Spleen (tissue), 7 donors: ENCODE data around the gene CATSPER4.

Experiments used
- CTCF ChIP-seq, 11 experiments: fragments of 200-600 bp in 7 of 11; fragments of 450-650 bp in 4 of 11; sonication (generic) in 4 of 11; IDR thresholded peaks in 8 of 11; conservative IDR thresholded peaks in 3 of 11; 1 replicate in 7 of 11; 2 replicates in 4 of 11; pipeline versions ENCODE4 v1.4.0 to v1.8.0; 2016 to 2021; ENCODE audit warnings: antibody characterized with exemption in 11 of 11, inconsistent platforms in 4 of 11, mild to moderate bottlenecking in 1 of 11
- POLR2A ChIP-seq, 3 donors: fragments of 450-650 bp; IDR thresholded peaks; one replicate each; pipeline ENCODE4 v1.5.1; 2017; ENCODE audit warnings: antibody characterized with exemption in 3 of 3, mild to moderate bottlenecking in 1 of 3
- donor health status: DM: no; HTN: no; CAD: no; lungs with moderate emphysema.
- donor health status: DM: no; HTN: no; CAD: no.
- donor health status: DM: no; HTN: no; CAD: no.

DNA sequence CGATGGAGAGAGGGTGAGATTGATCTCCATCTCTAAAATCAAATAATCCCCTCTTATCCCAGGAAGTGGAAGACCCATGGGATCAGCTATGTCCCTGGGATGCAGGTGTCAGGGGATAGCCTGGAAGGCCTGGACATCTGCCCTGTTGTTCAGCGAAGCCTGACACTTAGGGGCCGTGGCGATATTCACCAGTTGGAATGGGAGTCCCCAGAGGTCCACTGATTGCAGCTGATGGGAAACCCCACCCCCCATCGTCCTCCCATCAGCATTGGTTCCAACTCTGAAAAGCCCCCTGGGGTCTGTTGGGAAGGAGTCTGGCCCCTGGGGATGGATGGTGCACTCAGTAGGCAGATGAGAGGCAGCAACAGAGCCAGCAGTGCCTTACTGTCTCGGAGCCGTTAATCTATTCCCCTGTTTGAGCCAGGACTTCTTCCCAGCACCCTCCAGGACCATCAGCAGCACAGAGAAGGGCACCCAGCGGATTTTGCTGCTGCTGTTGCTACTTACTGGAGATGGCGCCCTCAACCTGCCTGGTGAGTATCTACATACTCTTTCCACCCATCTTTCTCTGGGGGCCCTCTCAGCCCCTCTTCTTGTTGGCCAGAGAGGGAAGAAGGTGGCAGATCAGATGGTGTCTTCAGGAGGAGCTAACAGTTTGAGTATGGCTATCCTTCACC, 13.4 kb downstream of the CATSPER4 start:
- TF ChIP-seq CTCF (IDR thresholded peaks at IDR 0.05 in 8 of 11, conservative IDR thresholded peaks at IDR 0.05 in 3 of 11) = no peak
- TF ChIP-seq POLR2A (IDR thresholded peaks at IDR 0.05) = no peak
